ENCODE measurements around the gene MRPS12.

- TF ChIP-seq CTCF (IDR thresholded peaks at IDR 0.05) (no peak), POLR2A (IDR thresholded peaks at IDR 0.05; ENCODE audit: low read depth) (no peak), POLR2AphosphoS5 (IDR thresholded peaks at IDR 0.05) (no peak), EP300 (IDR thresholded peaks at IDR 0.05) (no peak)
Observed at GRCh38 chr19:38959618-38960017, 28.9 kb downstream of the MRPS12 start.
